ENCODE measurements around the gene ZNF521.

DNA sequence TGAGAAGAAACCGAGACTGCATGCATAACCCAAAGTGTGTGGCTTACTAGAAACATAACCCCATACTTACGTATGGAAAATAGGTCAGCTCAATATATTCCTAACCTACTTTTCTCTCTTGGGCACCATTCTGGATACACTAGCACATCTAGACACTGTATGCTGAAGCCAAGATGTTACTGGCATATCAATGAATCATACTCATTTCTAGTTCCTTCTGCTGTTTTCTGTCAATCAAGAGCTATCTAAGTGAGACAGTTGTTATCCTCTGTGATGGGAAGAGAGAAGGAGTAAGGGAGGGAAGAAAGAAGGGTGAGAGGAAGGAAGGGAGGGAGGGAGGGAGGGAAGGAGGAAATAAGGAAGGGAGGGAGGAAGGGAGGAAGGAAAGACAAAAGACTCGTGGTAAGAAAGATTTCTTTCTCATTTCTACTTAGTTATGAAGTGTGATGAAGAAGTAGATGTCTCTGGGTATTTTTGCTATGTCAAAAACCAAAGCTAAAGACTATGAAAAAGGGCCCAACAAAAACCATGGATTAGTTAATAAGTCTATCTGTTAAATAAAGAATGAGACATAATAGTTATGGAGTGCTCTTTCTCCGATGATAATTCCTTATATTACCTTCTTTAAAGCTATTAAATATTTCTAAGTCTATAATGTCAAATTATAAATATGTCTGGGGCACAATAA, 248.4 kb downstream of the ZNF521 start:
- TF ChIP-seq, protein P1, sequence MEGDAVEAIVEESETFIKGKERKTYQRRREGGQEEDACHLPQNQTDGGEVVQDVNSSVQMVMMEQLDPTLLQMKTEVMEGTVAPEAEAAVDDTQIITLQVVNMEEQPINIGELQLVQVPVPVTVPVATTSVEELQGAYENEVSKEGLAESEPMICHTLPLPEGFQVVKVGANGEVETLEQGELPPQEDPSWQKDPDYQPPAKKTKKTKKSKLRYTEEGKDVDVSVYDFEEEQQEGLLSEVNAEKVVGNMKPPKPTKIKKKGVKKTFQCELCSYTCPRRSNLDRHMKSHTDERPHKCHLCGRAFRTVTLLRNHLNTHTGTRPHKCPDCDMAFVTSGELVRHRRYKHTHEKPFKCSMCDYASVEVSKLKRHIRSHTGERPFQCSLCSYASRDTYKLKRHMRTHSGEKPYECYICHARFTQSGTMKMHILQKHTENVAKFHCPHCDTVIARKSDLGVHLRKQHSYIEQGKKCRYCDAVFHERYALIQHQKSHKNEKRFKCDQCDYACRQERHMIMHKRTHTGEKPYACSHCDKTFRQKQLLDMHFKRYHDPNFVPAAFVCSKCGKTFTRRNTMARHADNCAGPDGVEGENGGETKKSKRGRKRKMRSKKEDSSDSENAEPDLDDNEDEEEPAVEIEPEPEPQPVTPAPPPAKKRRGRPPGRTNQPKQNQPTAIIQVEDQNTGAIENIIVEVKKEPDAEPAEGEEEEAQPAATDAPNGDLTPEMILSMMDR (IDR thresholded peaks at IDR 0.05), result no peak
- no peak for TF ChIP-seq ZFX (IDR thresholded peaks at IDR 0.05; ENCODE audit: borderline replicate concordance)

All from 22Rv1 (cell line).